Lower lobe of right lung (tissue), 2 donors: ENCODE results near the gene SLC5A2. TPM values are rescaled to one million over a fixed set of nuclear protein-coding genes. Genes with fewer than 3 reads are reported as not detected.
"Not testable (repeated sequence)": the region's sequence is repeated elsewhere in the genome, so short reads cannot be mapped to it uniquely, and the experiment has no call there.

Experiments
- ATAC-seq, 2 donors: fragments of 200-7000 bp; cut with Tn5 transposase; one replicate each; pipeline ENCODE4 v1.9.1; 2020 to 2022; ENCODE audit warnings: mild to moderate bottlenecking in 2 of 2, moderate library complexity in 2 of 2
- DNase-seq: peaks from one replicate; pipeline ENCODE4 v3.0.0-alpha.2; 2020
- H3K27ac ChIP-seq: fragments of 200-600 bp; one replicate; pipeline ENCODE4 v1.8.0; 2022
- H3K27me3 ChIP-seq: fragments of 200-600 bp; one replicate; pipeline ENCODE4 v1.8.0; 2022; ENCODE audit warnings: low read depth
- H3K36me3 ChIP-seq: fragments of 200-600 bp; one replicate; pipeline ENCODE4 v1.8.0; 2022; ENCODE audit warnings: mild to moderate bottlenecking
- H3K4me1 ChIP-seq: fragments of 200-600 bp; one replicate; pipeline ENCODE4 v1.8.0; 2022
- H3K4me3 ChIP-seq: fragments of 200-600 bp; one replicate; pipeline ENCODE4 v1.8.0; 2022; ENCODE audit warnings: mild to moderate bottlenecking
- H3K9me3 ChIP-seq: fragments of 200-600 bp; one replicate; pipeline ENCODE4 v1.8.0; 2022
- intact Hi-C: fragments of 100-400 bp; cut with DNase I; formaldehyde crosslinking; loops from one replicate; pipeline ENCODE4 v1.11.0; 2022
- total RNA-seq: library from RNA; stranded (reverse); fragmentation: NEBNext Ultra II Directional; extraction: Animal tissue kit (Norgen Biotek cat#: 25700); gene quantifications from one replicate; pipeline ENCODE4 v1.2.1, GENCODE V29; 2021
- TF ChIP-seq, protein P1 (sequence below): fragments of 200-600 bp; IDR thresholded peaks from one replicate; pipeline ENCODE4 v1.8.0; 2022; ENCODE audit warnings: antibody characterized with exemption, mild to moderate bottlenecking
- donor health status: DM: no; HTN: yes; CAD: no; lungs with severe emphysema.

The SLC5A2 gene
- total RNA-seq, 1 donor from 2014 or later: 2.0 TPM

DNA sequence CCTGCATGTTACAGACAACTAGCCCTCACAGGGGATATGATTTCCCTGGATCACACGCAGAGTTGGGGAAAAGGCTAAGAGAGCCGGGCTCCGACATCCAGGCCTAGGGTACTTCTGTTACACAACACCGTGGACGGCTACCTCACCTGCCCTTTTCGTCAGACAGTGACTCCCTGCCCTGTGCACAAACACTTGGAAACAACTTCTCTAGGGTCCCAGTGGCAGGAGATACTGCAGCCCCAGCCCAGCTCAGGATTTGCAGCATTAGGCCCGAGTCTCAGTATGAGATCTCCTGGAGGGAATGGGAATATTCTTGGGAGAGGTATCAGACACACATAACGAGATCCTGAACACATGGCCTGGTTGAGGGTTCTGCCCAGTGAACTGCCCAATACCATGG lies 17.0 kb downstream of the SLC5A2 start:
- TF ChIP-seq, protein P1, sequence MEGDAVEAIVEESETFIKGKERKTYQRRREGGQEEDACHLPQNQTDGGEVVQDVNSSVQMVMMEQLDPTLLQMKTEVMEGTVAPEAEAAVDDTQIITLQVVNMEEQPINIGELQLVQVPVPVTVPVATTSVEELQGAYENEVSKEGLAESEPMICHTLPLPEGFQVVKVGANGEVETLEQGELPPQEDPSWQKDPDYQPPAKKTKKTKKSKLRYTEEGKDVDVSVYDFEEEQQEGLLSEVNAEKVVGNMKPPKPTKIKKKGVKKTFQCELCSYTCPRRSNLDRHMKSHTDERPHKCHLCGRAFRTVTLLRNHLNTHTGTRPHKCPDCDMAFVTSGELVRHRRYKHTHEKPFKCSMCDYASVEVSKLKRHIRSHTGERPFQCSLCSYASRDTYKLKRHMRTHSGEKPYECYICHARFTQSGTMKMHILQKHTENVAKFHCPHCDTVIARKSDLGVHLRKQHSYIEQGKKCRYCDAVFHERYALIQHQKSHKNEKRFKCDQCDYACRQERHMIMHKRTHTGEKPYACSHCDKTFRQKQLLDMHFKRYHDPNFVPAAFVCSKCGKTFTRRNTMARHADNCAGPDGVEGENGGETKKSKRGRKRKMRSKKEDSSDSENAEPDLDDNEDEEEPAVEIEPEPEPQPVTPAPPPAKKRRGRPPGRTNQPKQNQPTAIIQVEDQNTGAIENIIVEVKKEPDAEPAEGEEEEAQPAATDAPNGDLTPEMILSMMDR: no peak
- H3K36me3 ChIP-seq: peaks cover 53% of the 10 kb centered on the region
- intact Hi-C loops: no loop called here
- DNase-seq: no peak
- H3K9me3 ChIP-seq: no peaks in the 10 kb centered on the region
- H3K27me3 ChIP-seq: no peaks in the 10 kb centered on the region
- ATAC-seq: no peak
- H3K4me3 ChIP-seq: no peak overlapping the region
- peaks cover 43% of the 10 kb centered on the region for H3K4me1 ChIP-seq
- H3K27ac ChIP-seq: no peak overlapping the region

DNA sequence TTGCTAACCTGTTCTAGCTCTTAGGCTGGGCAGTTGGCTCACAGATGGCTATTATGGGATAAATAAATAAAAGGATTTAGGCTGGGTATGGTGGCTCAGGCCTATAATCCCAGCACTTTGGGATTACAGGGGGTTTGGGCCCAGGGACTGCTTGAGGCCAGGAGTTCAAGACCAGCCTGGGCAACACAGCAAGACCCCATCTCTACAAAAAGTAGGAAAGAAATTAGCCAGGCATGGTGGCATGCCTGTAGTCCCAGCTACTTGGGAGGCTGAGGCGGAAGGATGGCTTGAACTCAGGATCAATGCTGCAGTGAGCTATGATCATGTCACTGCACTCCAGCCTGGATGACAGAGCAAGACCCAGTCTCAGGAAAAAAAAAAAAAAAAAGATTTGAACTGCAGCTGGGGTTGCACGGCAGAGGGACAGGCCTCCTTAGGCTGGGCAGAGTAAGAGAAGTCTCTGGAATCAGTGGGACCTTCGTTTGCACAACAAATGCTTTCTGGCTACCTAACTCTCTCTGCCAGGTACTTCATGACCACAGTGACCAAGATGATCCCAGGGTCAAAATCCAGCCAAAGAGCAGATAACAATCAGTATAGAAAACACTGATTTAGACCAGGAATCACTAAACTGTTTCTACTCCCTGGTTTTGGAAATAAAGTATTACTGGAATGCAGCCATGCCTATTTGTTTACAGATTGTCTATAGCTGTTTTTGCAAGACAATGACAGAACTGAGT lies 18.5 kb downstream of the SLC5A2 start:
- H3K4me1 ChIP-seq: peaks cover 37% of the 10 kb centered on the region
- TF ChIP-seq, protein P1: no peak
- ATAC-seq (no peak), DNase-seq (no peak)
- no peaks in the 10 kb centered on the region for H3K27me3 ChIP-seq
- peaks cover 49% of the 10 kb centered on the region for H3K36me3 ChIP-seq
- no peak overlapping the region for H3K4me3 ChIP-seq
- H3K27ac ChIP-seq: no peak overlapping the region
- intact Hi-C loops: no loop called here
- H3K9me3 ChIP-seq: no peaks in the 10 kb centered on the region

DNA sequence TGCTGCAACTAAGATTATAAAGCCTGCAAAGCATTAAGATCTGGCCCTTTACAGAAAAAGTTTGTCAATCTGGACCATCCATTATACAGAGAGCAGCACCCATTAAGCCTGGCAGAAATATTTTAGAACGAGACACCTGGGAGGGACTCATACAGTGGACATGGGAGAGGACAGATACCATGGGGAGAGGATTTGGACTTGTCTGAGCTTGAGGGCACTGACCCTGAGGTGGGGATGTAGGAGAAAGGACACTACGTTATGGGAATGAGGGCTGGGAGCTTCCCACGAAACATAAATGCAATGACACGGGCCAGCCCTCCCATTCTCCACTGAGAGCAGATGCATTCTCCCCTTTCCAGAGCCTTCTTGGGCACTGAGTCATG lies 19.0 kb downstream of the SLC5A2 start:
- no peak overlapping the region for H3K4me3 ChIP-seq
- no peak overlapping the region for H3K27ac ChIP-seq
- H3K9me3 ChIP-seq: no peaks in the 10 kb centered on the region
- intact Hi-C loops: no loop called here
- ATAC-seq (no peak), DNase-seq (no peak)
- H3K27me3 ChIP-seq: no peaks in the 10 kb centered on the region
- peaks cover 43% of the 10 kb centered on the region for H3K36me3 ChIP-seq
- peaks cover 42% of the 10 kb centered on the region for H3K4me1 ChIP-seq
- TF ChIP-seq, protein P1: no peak

DNA sequence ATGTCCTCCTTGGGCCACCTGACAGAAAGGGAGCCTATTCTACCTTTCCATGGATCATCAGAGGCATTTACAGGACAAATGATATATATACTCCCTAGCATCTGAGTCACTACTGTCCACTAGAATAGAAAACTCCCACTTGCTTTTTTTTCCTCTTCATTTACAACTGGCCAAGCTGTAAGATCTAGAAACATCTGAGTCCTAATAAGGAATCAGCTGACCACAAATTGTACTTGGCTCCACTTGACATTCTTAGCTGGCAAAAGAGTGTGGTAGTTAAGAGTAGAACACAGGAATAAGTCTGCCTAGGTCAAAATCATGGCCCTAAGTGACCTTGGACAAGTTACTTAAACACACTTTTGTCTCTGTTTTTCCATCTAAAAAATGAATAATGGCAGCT lies 20.1 kb downstream of the SLC5A2 start:
- ATAC-seq: peak; percentile 78 to 83
- Histone ChIP-seq H3K4me3 (no peak overlapping the region), H3K4me1 (peaks cover 49% of the 10 kb centered on the region), H3K27ac (peak overlapping the region; percentile 53), H3K27me3 (no peaks in the 10 kb centered on the region), H3K9me3 (no peaks in the 10 kb centered on the region), H3K36me3 (peaks cover 35% of the 10 kb centered on the region)
- TF ChIP-seq, protein P1: no peak
- no peak for DNase-seq
- intact Hi-C loops: no loop called here

DNA sequence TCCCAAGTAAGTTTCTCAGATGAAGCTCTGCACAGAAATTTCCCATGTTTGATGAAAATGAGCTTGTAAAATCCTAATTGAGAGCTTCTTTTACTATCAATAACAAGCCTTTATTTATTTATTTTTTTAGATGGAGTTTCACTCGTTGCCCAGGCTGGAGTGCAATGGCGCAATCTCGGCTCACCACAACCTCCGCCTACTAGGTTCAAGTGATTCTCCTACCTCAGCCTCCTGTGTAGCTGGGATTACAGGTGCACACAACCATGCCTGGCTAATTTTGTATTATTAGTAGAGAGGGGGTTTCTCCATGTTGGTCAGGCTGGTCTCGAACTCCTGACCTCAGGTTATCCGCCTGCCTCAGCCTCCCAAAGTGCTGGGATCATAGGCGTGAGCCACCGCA lies 20.6 kb downstream of the SLC5A2 start:
- intact Hi-C loops, H3K27me3 ChIP-seq, H3K9me3 ChIP-seq, DNase-seq, H3K4me3 ChIP-seq: not testable (repeated sequence)
- H3K27ac ChIP-seq: peak overlapping the region; percentile 53
- peaks cover 29% of the 10 kb centered on the region for H3K36me3 ChIP-seq
- peaks cover 49% of the 10 kb centered on the region for H3K4me1 ChIP-seq
- ATAC-seq: peak in 1 of 2 donors; percentile 23

DNA sequence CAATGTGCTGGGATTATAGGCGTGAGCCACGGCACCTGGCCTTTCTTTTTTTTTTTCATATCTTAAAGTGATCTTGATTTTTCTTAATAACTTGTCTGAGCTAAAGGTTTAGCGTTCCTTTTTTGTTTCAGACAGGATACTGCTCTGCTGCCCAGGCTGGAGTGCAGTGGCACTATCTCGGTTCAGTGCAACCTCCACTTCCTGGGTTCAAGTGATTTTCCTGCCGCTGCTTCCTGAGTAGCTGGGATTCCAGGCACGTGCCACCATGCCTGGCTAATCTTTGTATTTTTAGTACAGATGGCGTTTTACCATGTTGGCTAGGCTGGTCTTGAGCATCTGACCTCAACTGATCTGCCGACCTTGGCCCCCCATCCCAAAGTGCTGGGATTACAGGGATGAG lies 21.2 kb downstream of the SLC5A2 start:
- H3K27me3 ChIP-seq: no peaks in the 10 kb centered on the region
- H3K9me3 ChIP-seq: no peaks in the 10 kb centered on the region
- peaks cover 23% of the 10 kb centered on the region for H3K36me3 ChIP-seq
- DNase-seq (no peak), ATAC-seq (no peak)
- peak overlapping the region; percentile 53 for H3K27ac ChIP-seq
- TF ChIP-seq, protein P1: no peak
- H3K4me3 ChIP-seq: no peak overlapping the region
- intact Hi-C loops: no loop called here
- H3K4me1 ChIP-seq: peaks cover 54% of the 10 kb centered on the region
